Transverse colon (tissue), 4 donors: Measurements from ENCODE around the gene OMD.

Experiments used
- EP300 ChIP-seq: sonication (generic); formaldehyde crosslinking; IDR thresholded peaks from one replicate; pipeline ENCODE4 v1.6.1; 2017; ENCODE audit warnings: antibody characterized with exemption, low read depth
- POLR2A ChIP-seq: fragments of 450-650 bp; IDR thresholded peaks from one replicate; pipeline ENCODE4 v1.6.1; 2016; ENCODE audit warnings: antibody characterized with exemption, mild to moderate bottlenecking, moderate library complexity
- POLR2AphosphoS5 ChIP-seq, 3 donors: sonication (generic); formaldehyde crosslinking; IDR thresholded peaks; one replicate each; pipeline ENCODE4 v1.6.1; 2016; ENCODE audit warnings: antibody characterized with exemption in 3 of 3
- TF ChIP-seq, protein P1 (sequence below), 5 experiments: fragments of 200-600 bp in 3 of 5; fragments of 450-650 bp in 2 of 5; sonication (generic) in 3 of 5; IDR thresholded peaks; 1 replicate in 2 of 5; 2 replicates in 3 of 5; pipeline ENCODE4 v1.5.1; 2016 to 2017; ENCODE audit warnings: antibody characterized with exemption in 5 of 5, inconsistent platforms in 3 of 5, mild to moderate bottlenecking in 2 of 5, moderate library complexity in 1 of 5

DNA sequence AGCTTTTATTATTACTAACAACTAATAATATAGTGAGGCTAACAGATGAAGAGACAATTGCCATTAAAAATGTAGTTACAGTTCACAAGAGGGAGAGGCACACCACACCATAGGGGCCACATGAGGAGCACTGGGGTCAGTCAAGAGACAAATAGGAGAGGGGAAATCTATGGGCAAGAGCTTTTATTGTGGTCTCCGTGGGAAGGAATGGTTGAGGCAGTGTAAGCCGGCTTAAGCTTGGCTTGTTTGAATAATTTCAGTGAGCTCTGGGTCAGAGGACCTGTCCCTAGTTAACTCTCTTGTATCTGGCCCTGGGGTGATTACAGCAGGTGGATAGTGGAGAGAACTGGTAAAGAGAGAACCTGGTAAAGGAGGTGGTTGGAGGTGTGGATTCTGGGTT is 55.2 kb downstream of the OMD start:
- TF ChIP-seq, protein P1, sequence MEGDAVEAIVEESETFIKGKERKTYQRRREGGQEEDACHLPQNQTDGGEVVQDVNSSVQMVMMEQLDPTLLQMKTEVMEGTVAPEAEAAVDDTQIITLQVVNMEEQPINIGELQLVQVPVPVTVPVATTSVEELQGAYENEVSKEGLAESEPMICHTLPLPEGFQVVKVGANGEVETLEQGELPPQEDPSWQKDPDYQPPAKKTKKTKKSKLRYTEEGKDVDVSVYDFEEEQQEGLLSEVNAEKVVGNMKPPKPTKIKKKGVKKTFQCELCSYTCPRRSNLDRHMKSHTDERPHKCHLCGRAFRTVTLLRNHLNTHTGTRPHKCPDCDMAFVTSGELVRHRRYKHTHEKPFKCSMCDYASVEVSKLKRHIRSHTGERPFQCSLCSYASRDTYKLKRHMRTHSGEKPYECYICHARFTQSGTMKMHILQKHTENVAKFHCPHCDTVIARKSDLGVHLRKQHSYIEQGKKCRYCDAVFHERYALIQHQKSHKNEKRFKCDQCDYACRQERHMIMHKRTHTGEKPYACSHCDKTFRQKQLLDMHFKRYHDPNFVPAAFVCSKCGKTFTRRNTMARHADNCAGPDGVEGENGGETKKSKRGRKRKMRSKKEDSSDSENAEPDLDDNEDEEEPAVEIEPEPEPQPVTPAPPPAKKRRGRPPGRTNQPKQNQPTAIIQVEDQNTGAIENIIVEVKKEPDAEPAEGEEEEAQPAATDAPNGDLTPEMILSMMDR (IDR thresholded peaks at IDR 0.05) = no peak
- TF ChIP-seq POLR2AphosphoS5 (IDR thresholded peaks at IDR 0.05) = no peak
- TF ChIP-seq POLR2A = no peak
- TF ChIP-seq EP300 = no peak
